ENCODE measurements around the gene HSBP1L1.

HSBP1L1 gene

GRCh38 chr18:79927607-79928562 is 36.6 kb upstream of the HSBP1L1 start:
- peaks cover 20% of the 10 kb centered on the region for H3K36me3 ChIP-seq (ENCODE audit: control insufficient read depth, insufficient read depth, low read length)
- no peak overlapping the region for H3K4me3 ChIP-seq (replicated peaks; ENCODE audit: low read depth, low read length)
- H3K27me3 ChIP-seq (replicated peaks; ENCODE audit: control insufficient read depth, insufficient read depth, low read length): no peaks in the 10 kb centered on the region
- no peak for TF ChIP-seq CTCF (IDR thresholded peaks at IDR 0.05; ENCODE audit: insufficient read depth, low read length, poor library complexity, severe bottlenecking)
- no peak for DNase-seq (ENCODE audit: extremely low read depth, insufficient read length)

GRCh38 chr18:79928563-79928960 is 35.9 kb upstream of the HSBP1L1 start:
- H3K27me3 ChIP-seq (replicated peaks; ENCODE audit: control insufficient read depth, insufficient read depth, low read length): no peaks in the 10 kb centered on the region
- H3K4me3 ChIP-seq (replicated peaks; ENCODE audit: low read depth, low read length): no peak overlapping the region
- TF ChIP-seq CTCF (IDR thresholded peaks at IDR 0.05; ENCODE audit: insufficient read depth, low read length, poor library complexity, severe bottlenecking): no peak
- peaks cover 20% of the 10 kb centered on the region for H3K36me3 ChIP-seq (ENCODE audit: control insufficient read depth, insufficient read depth, low read length)
- no peak for DNase-seq (ENCODE audit: extremely low read depth, insufficient read length)

- no peak for DNase-seq (ENCODE audit: extremely low read depth, insufficient read length)
- no peak for TF ChIP-seq CTCF (IDR thresholded peaks at IDR 0.05; ENCODE audit: insufficient read depth, low read length, poor library complexity, severe bottlenecking)
- Histone ChIP-seq H3K36me3 (ENCODE audit: control insufficient read depth, insufficient read depth, low read length) (peaks cover 18% of the 10 kb centered on the region), H3K27me3 (replicated peaks; ENCODE audit: control insufficient read depth, insufficient read depth, low read length) (no peaks in the 10 kb centered on the region), H3K4me3 (replicated peaks; ENCODE audit: low read depth, low read length) (no peak overlapping the region)
These were observed 34.3 kb upstream of the HSBP1L1 start for GRCh38 chr18:79930020-79930642.

- H3K4me3 ChIP-seq (replicated peaks; ENCODE audit: low read depth, low read length): no peak overlapping the region
- DNase-seq (ENCODE audit: extremely low read depth, insufficient read length): no peak
- H3K36me3 ChIP-seq (ENCODE audit: control insufficient read depth, insufficient read depth, low read length): peaks cover 12% of the 10 kb centered on the region
- no peaks in the 10 kb centered on the region for H3K27me3 ChIP-seq (replicated peaks; ENCODE audit: control insufficient read depth, insufficient read depth, low read length)
- no peak for TF ChIP-seq CTCF (IDR thresholded peaks at IDR 0.05; ENCODE audit: insufficient read depth, low read length, poor library complexity, severe bottlenecking)
These were observed 33.0 kb upstream of the HSBP1L1 start for GRCh38 chr18:79931475-79931874.

GRCh38 chr18:79932907-79933306 is 31.5 kb upstream of the HSBP1L1 start:
- H3K4me3 ChIP-seq (replicated peaks; ENCODE audit: low read depth, low read length): no peak overlapping the region
- H3K27me3 ChIP-seq (replicated peaks; ENCODE audit: control insufficient read depth, insufficient read depth, low read length): no peaks in the 10 kb centered on the region
- H3K36me3 ChIP-seq (ENCODE audit: control insufficient read depth, insufficient read depth, low read length): peaks cover 17% of the 10 kb centered on the region
- no peak for TF ChIP-seq CTCF (IDR thresholded peaks at IDR 0.05; ENCODE audit: insufficient read depth, low read length, poor library complexity, severe bottlenecking)
- DNase-seq (ENCODE audit: extremely low read depth, insufficient read length): no peak
